ENCODE measurements around the gene PELI1. TPM values are rescaled to one million over a fixed set of nuclear protein-coding genes. Genes with fewer than 3 reads are reported as not detected.
A peak's percentile ranks its signal among the peaks of the same experiment; 100 is the strongest.

Gene PELI1
- total and polyA plus RNA-seq, 2 of the 8 experiments (the other 6 are each of a cell fraction or from before 2014, with no cell fraction given) = 21.8 to 57.1 TPM

- Histone ChIP-seq H3K79me1 (ENCODE audit: low read depth, low read length) (no peaks in the 10 kb centered on the region), H3K27ac (ENCODE audit: low read depth, low read length) (no peak overlapping the region), H4K5ac (ENCODE audit: insufficient read length, low read depth, low read length) (no peak overlapping the region), H4K20me1 (replicated peaks in 1 of 2; ENCODE audit: control insufficient read depth in 1 of 2, insufficient read depth in 2 of 2, low read length in 2 of 2) (no peaks in the 10 kb centered on the region), H3K4me3 (ENCODE audit: extremely low read depth in 1 of 4, insufficient read depth in 2 of 4, low read depth in 3 of 4, low read length in 4 of 4) (no peak overlapping the region), H3K36me3 (ENCODE audit: control insufficient read depth in 2 of 4, insufficient read depth in 4 of 4, low read length in 3 of 4) (no peaks in the 10 kb centered on the region), H4K91ac (replicated peaks; ENCODE audit: insufficient read length, low read length) (no peak overlapping the region), H3K23ac (ENCODE audit: insufficient read length) (no peak overlapping the region), H2BK120ac (replicated peaks; ENCODE audit: low read depth, low read length) (no peak overlapping the region), H3K23me2 (ENCODE audit: low read depth, low read length) (no peaks in the 10 kb centered on the region; the same call in 1 of the 2 replicates), H2BK12ac (ENCODE audit: low read depth, low read length) (no peak overlapping the region), H3K4me1 (replicated peaks in 1 of 4; ENCODE audit: control insufficient read depth in 3 of 4, insufficient read depth in 4 of 4, low read length in 3 of 4) (peaks cover 0 to 3% (median 0%) of the 10 kb centered on the region in 4 experiments; a peak in 1 of 7 replicates), H3K79me2 (ENCODE audit: control insufficient read depth in 1 of 2, insufficient read depth in 2 of 2, low read length in 2 of 2) (no peaks in the 10 kb centered on the region), H3K27me3 (replicated peaks in 1 of 4; ENCODE audit: control insufficient read depth in 3 of 4, extremely low read depth in 1 of 4, insufficient read depth in 3 of 4, low read length in 3 of 4) (no peaks in the 10 kb centered on the region), H3K18ac (ENCODE audit: extremely low read depth, low read length) (no peak overlapping the region), H2BK20ac (ENCODE audit: low read length) (no peak overlapping the region), H2BK15ac (ENCODE audit: low read length) (no peak overlapping the region), H3K9ac (replicated peaks in 1 of 4; ENCODE audit: extremely low read depth in 1 of 4, low read depth in 3 of 4, low read length in 3 of 4) (peak overlapping the region in 1 of 4 experiments; percentile 27; a peak in 1 of 7 replicates), H3K14ac (ENCODE audit: insufficient read length) (no peak overlapping the region), H3K56ac (replicated peaks; ENCODE audit: insufficient read length, low read depth, low read length) (no peak overlapping the region), H2AFZ (ENCODE audit: low read length) (no peak overlapping the region), H3K4ac (replicated peaks; ENCODE audit: insufficient read length, low read depth, low read length) (no peak overlapping the region), H3K4me2 (ENCODE audit: insufficient read depth in 1 of 2, low read depth in 2 of 2, low read length in 2 of 2) (no peak overlapping the region), H3K9me3 (ENCODE audit: insufficient read depth in 2 of 2, low read depth in 1 of 2, low read length in 1 of 2) (no peaks in the 10 kb centered on the region), H2AK5ac (ENCODE audit: low read depth, low read length) (no peak overlapping the region), H4K8ac (ENCODE audit: extremely low read depth, insufficient read depth, low read length) (no peak overlapping the region), H2BK5ac (ENCODE audit: low read depth, low read length) (no peak overlapping the region)
- WGBS, 2 experiments (ENCODE audit: extremely low coverage in 1 of 2, insufficient coverage in 1 of 2, insufficient read length in 1 of 2, insufficient replicate concordance in 2 of 2, low coverage in 1 of 2, low lambda C conversion rate in 2 of 2, missing lambda C conversion rate in 1 of 2) = 64% methylated on average over 4 of the region's 4 CpGs; no CpG with 5 or more reads in 1 of the 2 experiments
- DNase-seq (ENCODE audit: low read depth in 1 of 2, low spot score in 2 of 2) (no peak), FAIRE-seq (no peak)
- POLR2A ChIA-PET (ENCODE audit: partially characterized antibody) = interaction anchor here (0.7 to 2.0 kb wide), 5 partner anchors 10 to 548 kb away, joined by 3 to 7 read pairs (median 3); no protein-coding TSS in a partner anchor
- CTCF ChIA-PET (ENCODE audit: partially characterized antibody) = interaction anchor here (1.5 kb wide), 1 partner anchor 44 kb away, joined by 3 read pairs; no protein-coding TSS in a partner anchor
- TF ChIP-seq SUZ12 (IDR thresholded peaks at IDR 0.05; ENCODE audit: low read length) = no peak
- TF ChIP-seq CTCF (IDR thresholded peaks at IDR 0.05; ENCODE audit: control extremely low read depth in 1 of 3, insufficient read depth in 1 of 3, low read depth in 1 of 3, low read length in 3 of 3) = no peak
- no peak for TF ChIP-seq TCF12 (IDR thresholded peaks at IDR 0.05; ENCODE audit: low read depth, low read length)
- no peak for TF ChIP-seq PHF8 (conservative IDR thresholded peaks at IDR 0.05; ENCODE audit: low read depth, low read length)
- TF ChIP-seq RFX5 (IDR thresholded peaks at IDR 0.05; ENCODE audit: borderline replicate concordance, low read depth, low read length) = no peak
- TF ChIP-seq NRF1 (IDR thresholded peaks at IDR 0.05; ENCODE audit: low read depth, low read length) = no peak
- no peak for TF ChIP-seq EP300 (IDR thresholded peaks at IDR 0.05; ENCODE audit: borderline replicate concordance in 1 of 2, low read depth in 2 of 2, low read length in 2 of 2)
- TF ChIP-seq USF2 (IDR thresholded peaks at IDR 0.05; ENCODE audit: low read length) = no peak
- no peak for TF ChIP-seq BCL11A (IDR thresholded peaks at IDR 0.05; ENCODE audit: low read depth in 2 of 2, low read length in 2 of 2)
These were observed 9.6 kb upstream of the PELI1 start for GRCh38 chr2:64153811-64154210.
